NCI-H446 (cell line): ENCODE measurements around the gene DHPS.
"Not testable (repeated sequence)": the region's sequence is repeated elsewhere in the genome, so short reads cannot be mapped to it uniquely, and the experiment has no call there.

Experiments
- DNase-seq, 2 experiments: peaks; one replicate each; lab custom pipeline; 2025; lab: John Stamatoyannopoulos, UW

The DHPS gene

DNA sequence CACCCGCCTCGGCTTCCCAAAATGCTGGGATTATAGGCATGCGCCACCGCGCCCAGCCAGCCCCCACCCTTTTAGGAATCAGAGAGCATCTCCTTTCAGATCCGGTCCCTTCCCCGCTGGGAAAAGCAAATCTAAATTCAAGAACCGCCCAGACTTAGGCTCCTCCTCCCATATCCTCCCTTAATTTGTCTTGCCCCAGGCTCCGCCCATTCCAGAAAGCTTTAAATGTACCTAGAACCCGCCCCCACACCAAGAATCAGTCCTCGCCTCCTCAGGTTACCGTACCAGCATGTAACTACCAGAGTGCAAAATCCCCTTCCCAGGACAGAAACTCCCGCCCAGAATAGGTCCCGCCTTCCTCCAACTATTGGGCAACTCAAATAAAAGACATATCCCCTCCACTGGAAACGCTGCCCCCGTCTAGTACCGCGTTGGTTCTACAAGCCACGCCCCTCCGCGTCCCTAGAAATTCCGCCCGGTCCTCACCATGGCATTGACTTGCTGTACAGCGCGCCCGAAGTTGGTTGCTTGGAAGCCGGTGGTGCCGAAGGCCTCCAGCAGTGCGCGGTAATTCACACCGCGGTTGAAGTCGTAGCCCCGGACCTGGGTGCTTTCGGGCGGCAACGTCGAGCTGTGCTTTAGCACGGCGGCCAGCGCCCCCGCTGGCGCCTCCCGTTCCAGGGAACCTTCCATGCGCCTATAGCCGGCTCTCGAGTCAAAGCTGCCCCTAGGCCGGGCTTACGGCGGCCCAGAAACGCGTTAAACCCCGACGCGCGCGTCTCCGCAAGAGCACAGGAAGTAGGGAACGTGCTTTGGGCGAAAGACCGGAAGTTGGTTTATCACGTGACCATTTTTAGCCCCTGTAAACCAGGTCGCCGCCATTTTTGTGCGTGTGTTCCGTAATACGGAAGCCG lies at the start of gene DHPS:
TSS of gene DHPS (minus strand) at position 807 of the 914 bp plus-strand sequence. CDS start at position 693, 114 bp downstream.
- peak; percentile 98 for DNase-seq

DNA sequence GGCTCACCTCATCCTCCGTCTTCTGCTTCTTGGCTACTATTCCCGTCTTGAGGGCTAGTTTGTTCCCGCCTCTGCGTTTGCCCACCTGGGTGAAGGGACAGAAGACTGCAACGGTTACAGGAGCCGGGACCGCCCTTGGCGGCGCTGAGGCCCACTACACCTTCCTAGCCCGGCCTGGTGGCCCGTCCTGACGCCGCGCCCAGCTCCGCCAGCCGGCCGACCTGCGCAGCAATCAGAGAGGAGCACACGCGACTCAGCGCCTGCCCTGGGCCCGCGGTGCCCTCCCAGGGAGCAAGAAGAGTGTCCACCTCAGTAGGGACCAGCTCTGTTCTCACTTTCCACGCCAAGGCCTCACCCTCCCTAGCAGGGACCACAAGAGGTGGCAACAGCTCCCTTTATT lies 49.7 kb upstream of the DHPS start:
- no peak for DNase-seq

- no peak for DNase-seq
Observed at GRCh38 chr19:12730064-12730463, 48.4 kb upstream of the DHPS start.

- DNase-seq: no peak
Observed at GRCh38 chr19:12727745-12728433, 46.2 kb upstream of the DHPS start.

DNA sequence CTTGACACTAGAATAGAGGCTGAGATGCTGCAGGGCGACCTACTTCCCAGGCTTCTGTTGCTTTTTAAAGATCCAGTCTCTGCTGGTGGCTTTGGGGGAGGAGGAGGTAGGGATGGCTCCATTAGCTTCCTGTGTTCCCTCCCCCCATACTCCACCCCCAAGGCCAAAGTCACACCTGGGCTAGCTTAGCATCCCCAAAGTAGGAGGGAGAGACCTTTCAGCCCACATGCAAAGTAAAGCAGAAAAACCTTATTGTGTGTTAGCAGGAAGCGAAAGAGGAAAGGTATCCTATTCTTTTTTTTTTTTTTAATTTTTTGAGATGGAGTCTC lies 45.3 kb upstream of the DHPS start:
- no peak for DNase-seq

DNA sequence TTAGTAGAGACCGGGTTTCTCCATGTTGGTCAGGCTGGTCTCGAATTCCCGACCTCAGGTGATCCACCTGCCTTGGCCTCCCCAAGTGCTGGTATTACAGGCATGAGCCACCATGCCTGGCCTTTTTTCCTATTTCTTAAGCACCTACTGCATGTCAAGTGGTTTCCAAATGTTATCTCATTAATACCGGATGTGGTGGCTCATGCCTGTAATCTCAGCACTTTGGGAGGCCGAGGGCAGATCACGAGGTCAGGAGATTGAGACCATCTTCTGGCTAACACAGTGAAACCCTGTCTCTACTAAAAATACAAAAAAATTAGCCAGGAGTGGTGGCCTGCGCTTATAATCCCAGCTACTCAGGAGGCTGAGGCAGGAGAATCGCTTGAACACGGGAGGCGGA lies 43.9 kb upstream of the DHPS start:
- not testable (repeated sequence) for DNase-seq

GRCh38 chr19:12723641-12724426 lies 42.2 kb upstream of the DHPS start, which contains the start of gene TNPO2:
Gene TNPO2, minus strand, starts transcription at chr19:12723932. Its CDS starts 2,955 bp downstream, at chr19:12720977.
- DNase-seq: peak; percentile 66 to 86

DNA sequence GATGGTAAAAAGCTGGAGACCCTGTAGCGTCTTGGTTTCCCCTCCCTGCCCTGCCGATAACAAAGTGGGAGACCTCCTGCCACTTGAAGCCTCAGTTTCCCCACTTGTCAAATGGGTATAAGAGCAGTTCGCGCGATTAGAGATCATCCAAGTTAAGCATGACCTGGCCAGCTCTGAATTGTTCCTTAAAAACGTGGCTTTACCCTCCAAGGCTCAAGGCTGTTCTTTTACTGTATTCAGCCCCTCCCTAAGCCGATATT lies 41.6 kb upstream of the DHPS start:
- DNase-seq: no peak

DNA sequence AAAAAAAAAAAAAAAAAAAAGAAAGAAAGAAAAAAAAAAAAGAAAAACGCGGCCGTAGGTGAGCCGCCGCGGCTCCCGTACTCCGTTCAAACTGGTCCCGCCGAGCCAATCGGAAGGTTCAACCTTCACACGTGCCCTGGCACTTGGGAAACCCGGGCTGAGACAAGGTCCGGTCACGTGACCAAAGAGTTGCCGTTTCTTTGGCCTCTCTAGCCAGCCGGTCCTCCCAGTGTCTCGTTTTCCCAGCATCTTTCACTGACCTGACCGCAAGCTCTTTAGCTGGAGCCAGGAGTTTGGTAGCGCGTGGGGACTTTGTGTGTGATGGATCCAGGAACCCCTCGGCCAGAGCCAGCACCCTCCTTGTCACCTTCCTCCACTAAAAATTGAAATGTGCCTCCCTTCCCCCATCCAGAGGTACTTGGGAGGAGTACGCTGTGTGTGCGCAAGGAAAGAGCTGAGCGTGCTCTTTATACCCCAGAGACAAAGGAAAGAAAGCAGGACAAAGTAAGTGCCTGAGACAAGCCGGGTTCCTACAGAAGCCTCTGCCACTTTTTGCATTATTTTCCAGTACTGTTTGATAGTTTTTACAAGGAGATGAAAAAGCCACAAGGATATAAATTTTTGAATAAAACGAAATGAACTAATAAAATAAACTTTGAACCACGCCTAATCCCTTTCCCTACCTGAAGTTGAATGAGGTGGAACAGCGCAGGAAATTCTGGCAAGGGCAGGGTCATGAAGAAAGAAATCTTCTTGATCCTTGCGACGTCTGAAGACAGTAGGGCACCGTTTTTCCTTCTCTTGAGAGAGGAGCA lies 41.1 kb upstream of the DHPS start:
- peak; percentile 99 to 100 for DNase-seq

DNA sequence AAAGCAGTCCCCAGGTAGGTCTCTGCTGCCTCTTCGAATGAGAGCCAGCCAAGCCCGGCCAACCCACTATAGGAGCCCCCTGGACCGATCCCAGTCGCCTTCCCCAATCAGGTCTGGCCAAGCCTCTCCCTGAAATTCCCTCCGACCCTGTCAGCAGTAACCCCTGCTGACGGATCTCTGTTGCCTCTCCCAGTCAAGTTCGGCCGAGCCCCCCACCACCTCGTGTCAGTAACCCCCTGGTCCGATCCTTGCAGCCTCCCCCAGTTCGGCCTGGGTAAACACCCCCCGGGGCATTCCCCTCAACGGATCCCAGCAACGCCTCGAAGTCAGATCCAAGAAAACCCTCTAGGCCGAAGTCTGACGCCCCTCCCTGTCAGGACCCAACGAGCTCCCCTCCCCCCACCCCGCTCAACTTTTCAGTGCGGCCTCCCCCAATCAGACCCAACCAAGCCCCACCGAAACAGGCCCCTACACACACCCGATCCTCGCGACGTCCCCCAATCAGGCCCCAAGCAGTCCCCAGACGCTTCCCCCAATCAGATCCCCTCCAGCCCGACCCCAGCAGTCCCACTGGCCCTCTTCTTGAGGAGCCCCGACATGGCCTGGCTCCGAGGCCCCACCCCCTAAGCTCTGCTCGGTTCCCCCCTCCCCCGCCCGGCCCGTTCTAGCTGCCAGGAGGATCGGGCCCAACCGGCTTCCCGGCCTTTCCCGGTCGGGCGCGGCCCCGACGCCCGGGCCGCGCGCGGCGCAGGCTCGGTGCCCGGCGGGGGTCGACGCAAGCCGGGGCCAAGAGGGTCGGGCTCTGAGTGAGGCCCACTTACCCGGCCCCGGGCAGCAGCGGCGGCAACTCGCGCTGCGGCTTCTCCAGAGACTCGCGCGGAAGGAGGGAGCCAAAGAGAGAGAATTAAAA lies 40.2 kb upstream of the DHPS start:
- DNase-seq: peak; percentile 58 to 73

- DNase-seq: no peak
Observed at GRCh38 chr19:12720851-12721655, 39.4 kb upstream of the DHPS start.

GRCh38 chr19:12720296-12720695 lies 38.6 kb upstream of the DHPS start:
- DNase-seq: no peak

DNA sequence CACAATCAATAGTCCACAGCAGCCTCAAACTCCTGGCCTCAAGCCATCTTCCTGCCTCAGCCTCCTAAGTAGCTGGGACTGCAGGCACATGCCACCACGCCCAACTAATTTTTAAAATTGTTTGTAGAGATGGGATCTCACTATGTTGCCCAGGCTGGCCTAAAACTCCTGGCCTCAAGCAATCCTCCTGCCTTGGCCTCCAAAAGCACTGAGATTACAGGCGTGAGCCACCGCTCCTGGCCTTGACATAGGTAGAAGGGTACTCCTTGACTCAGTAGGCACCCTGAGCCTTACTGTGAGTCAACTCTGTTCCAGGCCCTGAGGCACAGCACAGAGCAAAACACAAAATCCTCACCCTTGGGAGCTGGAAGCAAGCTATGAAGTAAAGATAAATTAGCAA lies 34.2 kb upstream of the DHPS start:
- no peak for DNase-seq

DNA sequence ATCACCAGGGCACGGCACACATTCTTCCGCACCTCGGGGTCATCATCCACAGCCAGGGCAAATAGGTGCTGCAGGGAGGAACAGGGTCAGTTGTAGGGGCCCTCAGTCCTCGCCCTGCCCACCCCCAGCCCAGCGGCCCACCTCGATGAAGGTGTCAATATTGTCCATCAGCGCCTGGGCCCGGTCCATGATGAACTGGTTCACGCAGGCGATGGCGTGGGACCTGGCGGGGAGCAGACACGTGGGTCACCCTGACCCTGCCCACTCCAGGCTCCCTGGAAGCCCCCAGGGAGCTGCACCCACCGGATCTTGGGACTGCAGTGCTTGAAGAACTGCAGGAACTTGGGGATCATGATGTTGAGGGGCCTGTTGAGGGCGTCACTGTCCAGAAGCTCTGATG lies 33.4 kb upstream of the DHPS start:
- no peak for DNase-seq

- not testable (repeated sequence) for DNase-seq
Observed at GRCh38 chr19:12713304-12713703, 31.6 kb upstream of the DHPS start.

GRCh38 chr19:12712077-12712476 lies 30.4 kb upstream of the DHPS start:
- DNase-seq: not testable (repeated sequence)

- no peak for DNase-seq
Observed at GRCh38 chr19:12711187-12711586, 29.5 kb upstream of the DHPS start.

- no peak for DNase-seq
Observed at GRCh38 chr19:12708641-12709040, 27.0 kb upstream of the DHPS start.

- no peak for DNase-seq
Observed at GRCh38 chr19:12706332-12706718, 24.6 kb upstream of the DHPS start.
